ENCODE measurements around the gene REC114.

REC114 gene

GRCh38 chr15:73578026-73578425, 135.1 kb downstream of the REC114 start:
- no peak overlapping the region for H3K9ac ChIP-seq
- H3K4me3 ChIP-seq (ENCODE audit: low read depth, low read length), result no peak overlapping the region
- no peak overlapping the region for H3K4me2 ChIP-seq (ENCODE audit: low read length)
- H3K27ac ChIP-seq, result no peak overlapping the region
- H3K4me1 ChIP-seq, result peaks cover 2% of the 10 kb centered on the region
- no peaks in the 10 kb centered on the region for H3K9me3 ChIP-seq (ENCODE audit: control insufficient read depth, low read length)
- no peaks in the 10 kb centered on the region for H3K36me3 ChIP-seq (ENCODE audit: control insufficient read depth, insufficient read depth, low read length)
- no peak overlapping the region for H2AFZ ChIP-seq
- TF ChIP-seq, protein P1, sequence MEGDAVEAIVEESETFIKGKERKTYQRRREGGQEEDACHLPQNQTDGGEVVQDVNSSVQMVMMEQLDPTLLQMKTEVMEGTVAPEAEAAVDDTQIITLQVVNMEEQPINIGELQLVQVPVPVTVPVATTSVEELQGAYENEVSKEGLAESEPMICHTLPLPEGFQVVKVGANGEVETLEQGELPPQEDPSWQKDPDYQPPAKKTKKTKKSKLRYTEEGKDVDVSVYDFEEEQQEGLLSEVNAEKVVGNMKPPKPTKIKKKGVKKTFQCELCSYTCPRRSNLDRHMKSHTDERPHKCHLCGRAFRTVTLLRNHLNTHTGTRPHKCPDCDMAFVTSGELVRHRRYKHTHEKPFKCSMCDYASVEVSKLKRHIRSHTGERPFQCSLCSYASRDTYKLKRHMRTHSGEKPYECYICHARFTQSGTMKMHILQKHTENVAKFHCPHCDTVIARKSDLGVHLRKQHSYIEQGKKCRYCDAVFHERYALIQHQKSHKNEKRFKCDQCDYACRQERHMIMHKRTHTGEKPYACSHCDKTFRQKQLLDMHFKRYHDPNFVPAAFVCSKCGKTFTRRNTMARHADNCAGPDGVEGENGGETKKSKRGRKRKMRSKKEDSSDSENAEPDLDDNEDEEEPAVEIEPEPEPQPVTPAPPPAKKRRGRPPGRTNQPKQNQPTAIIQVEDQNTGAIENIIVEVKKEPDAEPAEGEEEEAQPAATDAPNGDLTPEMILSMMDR (IDR thresholded peaks at IDR 0.05), result no peak
- no peaks in the 10 kb centered on the region for H3K79me2 ChIP-seq
- H3K27me3 ChIP-seq (ENCODE audit: control insufficient read depth, insufficient read depth, low read length), result no peaks in the 10 kb centered on the region

DNA sequence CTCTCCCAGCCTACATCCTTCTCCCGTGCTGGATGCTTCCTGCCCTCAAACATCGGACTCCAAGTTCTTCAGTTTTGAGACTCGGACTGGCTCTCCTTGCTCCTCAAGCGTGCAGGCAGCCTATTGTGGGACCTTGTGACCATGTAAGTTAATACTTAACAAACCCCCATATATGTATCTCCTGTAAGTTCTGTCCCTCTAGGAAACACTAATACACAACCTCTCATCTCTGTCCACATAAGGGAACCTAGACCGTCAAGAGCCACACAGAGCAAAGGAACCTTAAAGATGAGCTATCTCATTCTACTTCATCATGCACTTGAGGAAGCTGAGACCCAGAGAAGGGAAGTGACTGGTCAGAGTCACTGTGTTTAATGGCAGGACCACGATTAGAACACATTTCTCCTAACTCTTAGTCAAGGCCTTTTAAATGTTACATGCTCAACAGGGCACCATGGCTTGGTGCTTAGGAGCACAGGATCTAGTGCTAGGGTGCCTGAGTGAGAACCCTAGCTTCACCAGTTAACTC, 140.0 kb downstream of the REC114 start:
- TF ChIP-seq, protein P1 (IDR thresholded peaks at IDR 0.05), result no peak
- no peaks in the 10 kb centered on the region for H3K4me1 ChIP-seq
- no peaks in the 10 kb centered on the region for H3K79me2 ChIP-seq
- H3K27ac ChIP-seq, result no peak overlapping the region
- no peak overlapping the region for H3K4me3 ChIP-seq (ENCODE audit: low read depth, low read length)
- no peaks in the 10 kb centered on the region for H3K36me3 ChIP-seq (ENCODE audit: control insufficient read depth, insufficient read depth, low read length)
- no peaks in the 10 kb centered on the region for H3K9me3 ChIP-seq (ENCODE audit: control insufficient read depth, low read length)
- H3K4me2 ChIP-seq (ENCODE audit: low read length), result no peak overlapping the region
- H3K9ac ChIP-seq, result no peak overlapping the region
- no peaks in the 10 kb centered on the region for H3K27me3 ChIP-seq (ENCODE audit: control insufficient read depth, insufficient read depth, low read length)
- no peak overlapping the region for H2AFZ ChIP-seq

- no peak overlapping the region for H3K4me3 ChIP-seq (ENCODE audit: low read depth, low read length)
- TF ChIP-seq, protein P1 (IDR thresholded peaks at IDR 0.05), result no peak
Observed at GRCh38 chr15:73583544-73583943, 140.6 kb downstream of the REC114 start.

DNA sequence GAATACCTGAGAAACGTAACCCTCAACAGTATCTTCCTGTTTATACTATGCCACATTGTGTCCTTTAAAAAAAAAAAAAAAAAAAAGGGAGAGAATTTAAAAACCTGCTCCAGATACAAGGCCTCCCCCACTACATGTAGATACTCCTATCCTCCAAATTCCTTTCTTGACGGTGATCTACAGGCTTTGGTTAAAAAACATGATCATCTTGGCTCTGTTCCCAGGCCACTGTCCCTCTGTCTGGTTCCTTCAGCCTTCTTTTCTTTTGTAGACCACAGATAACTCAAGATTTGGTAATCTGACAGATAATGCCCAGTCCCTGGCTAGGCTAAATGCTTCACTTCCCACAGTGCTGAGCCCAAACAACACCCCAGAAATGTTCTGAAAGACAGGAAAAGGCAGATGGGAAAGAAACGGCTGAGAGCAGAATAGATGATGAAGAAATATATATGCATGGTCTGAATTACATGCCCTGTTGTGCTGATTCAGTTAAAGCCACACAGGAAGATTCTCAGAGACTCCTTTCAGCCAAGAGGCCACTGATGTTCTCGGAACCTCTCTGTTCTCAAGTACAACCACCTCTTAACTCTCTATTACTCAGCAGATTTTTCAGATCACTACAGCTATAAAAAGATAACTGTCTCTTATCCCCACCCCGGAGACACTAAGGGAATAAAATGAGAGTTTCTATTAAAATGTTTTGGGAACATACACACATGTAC, 141.9 kb downstream of the REC114 start:
- Histone ChIP-seq H2AFZ (no peak overlapping the region), H3K27ac (no peak overlapping the region), H3K27me3 (ENCODE audit: control insufficient read depth, insufficient read depth, low read length) (no peaks in the 10 kb centered on the region), H3K79me2 (no peaks in the 10 kb centered on the region), H3K4me1 (no peaks in the 10 kb centered on the region), H3K9ac (no peak overlapping the region), H3K4me2 (ENCODE audit: low read length) (no peak overlapping the region), H3K36me3 (ENCODE audit: control insufficient read depth, insufficient read depth, low read length) (no peaks in the 10 kb centered on the region), H3K9me3 (ENCODE audit: control insufficient read depth, low read length) (no peaks in the 10 kb centered on the region), H3K4me3 (ENCODE audit: low read depth, low read length) (no peak overlapping the region)
- TF ChIP-seq, protein P1 (IDR thresholded peaks at IDR 0.05), result no peak

More at GRCh38 chr15:73583544-73583943, 140.6 kb downstream of the REC114 start:
- Histone ChIP-seq H2AFZ (no peak overlapping the region), H3K36me3 (ENCODE audit: control insufficient read depth, insufficient read depth, low read length) (no peaks in the 10 kb centered on the region), H3K4me1 (no peaks in the 10 kb centered on the region), H3K27me3 (ENCODE audit: control insufficient read depth, insufficient read depth, low read length) (no peaks in the 10 kb centered on the region), H3K4me2 (ENCODE audit: low read length) (no peak overlapping the region), H3K79me2 (no peaks in the 10 kb centered on the region), H3K9me3 (ENCODE audit: control insufficient read depth, low read length) (no peaks in the 10 kb centered on the region), H3K27ac (no peak overlapping the region), H3K9ac (no peak overlapping the region)

Data from parathyroid adenoma (tissue), 2 donors.